HepG2 (cell line): Measurements from ENCODE around the gene LMBRD2. TPM values are rescaled to one million over a fixed set of nuclear protein-coding genes. Genes with fewer than 3 reads are reported as not detected.

Experiments used
- HMG20A ChIP-seq: IDR thresholded peaks from 2 replicates; pipeline ENCODE4 v1.6.1; 2016; ENCODE audit warnings: borderline replicate concordance
- JUN ChIP-seq: sonication (generic); formaldehyde crosslinking; IDR thresholded peaks from 2 replicates; pipeline ENCODE4 v1.4.0; 2020; ENCODE audit warnings: mild to moderate bottlenecking, missing genetic modification reagents
- SIN3A ChIP-seq: IDR thresholded peaks from 2 replicates; pipeline ENCODE4 v1.6.1; 2011; ENCODE audit warnings: low read depth, mild to moderate bottlenecking, control low read depth, low read length, borderline replicate concordance
- SNAPC2 ChIP-seq: sonication (generic); formaldehyde crosslinking; IDR thresholded peaks from 2 replicates; pipeline ENCODE4 v1.8.1; 2022; ENCODE audit warnings: mild to moderate bottlenecking, missing genetic modification reagents
- SRSF4 ChIP-seq: fragments of 200-400 bp; formaldehyde crosslinking; IDR thresholded peaks from one replicate; pipeline ENCODE4 v1.6.1; 2018; ENCODE audit warnings: mild to moderate bottlenecking, low read depth, low read length, moderate library complexity; ENCODE audit not compliant: poor library complexity, severe bottlenecking
- ZC3H13 ChIP-seq: sonication (generic); formaldehyde crosslinking; IDR thresholded peaks from 2 replicates; pipeline ENCODE4 v1.8.1; 2023; ENCODE audit warnings: mild to moderate bottlenecking, missing genetic modification reagents, moderate library complexity
- ZNF136 ChIP-seq: sonication (generic); formaldehyde crosslinking; IDR thresholded peaks from 2 replicates; pipeline ENCODE4 v1.8.1; 2022; ENCODE audit warnings: low read depth, mild to moderate bottlenecking, moderate library complexity, missing genetic modification reagents
- ZNF260 ChIP-seq: sonication (generic); formaldehyde crosslinking; IDR thresholded peaks from 2 replicates; pipeline ENCODE4 v1.4.0; 2020; ENCODE audit warnings: missing genetic modification reagents, low read depth, mild to moderate bottlenecking, borderline replicate concordance
- ZNF557 ChIP-seq: sonication (generic); formaldehyde crosslinking; IDR thresholded peaks from 2 replicates; pipeline ENCODE4 v1.4.0; 2020; ENCODE audit warnings: missing genetic modification reagents
- ZNF558 ChIP-seq: sonication (generic); formaldehyde crosslinking; IDR thresholded peaks from 2 replicates; pipeline ENCODE4 v1.9.0; 2022; ENCODE audit warnings: mild to moderate bottlenecking, missing genetic modification reagents, borderline replicate concordance
- ZNF773 ChIP-seq: sonication (generic); formaldehyde crosslinking; IDR thresholded peaks from 2 replicates; pipeline ENCODE4 v1.4.0; 2020; ENCODE audit warnings: missing genetic modification reagents, borderline replicate concordance
- polyA plus RNA-seq, 8 experiments: library from polyadenylated mRNA; depleted of rRNA in 3 of 8; stranded (reverse) in 7 of 8; unstranded in 1 of 8; fragments of >200 nt; fragmentation: Illumina TruSeq in 4 of 8; extraction: Trizol in 4 of 8; gene quantifications; 2 replicates each; pipeline versions ENCODE4 v1.2.1 to v1.2.3, GENCODE V29; 2011 to 2016; ENCODE audit warnings: low read depth in 4 of 8, missing spikeins in 1 of 8, mixed read lengths in 1 of 8; ENCODE audit not compliant: insufficient read depth in 1 of 8
- total RNA-seq, 5 experiments: library from RNA; depleted of rRNA; stranded (reverse); fragments of >200 nt; fragmentation: Illumina TruSeq; extraction: Trizol; gene quantifications; 2 replicates each; pipeline ENCODE4 v1.2.3, GENCODE V29; 2016; ENCODE audit warnings: low read depth in 1 of 5
- TF ChIP-seq, protein P1 (sequence below): sonication (generic); formaldehyde crosslinking; IDR thresholded peaks from 2 replicates; pipeline ENCODE4 v1.4.0; 2020; ENCODE audit warnings: mild to moderate bottlenecking, missing genetic modification reagents
- TF ChIP-seq, protein P2 (sequence below): IDR thresholded peaks from 2 replicates; pipeline ENCODE4 v1.6.1; 2018; ENCODE audit warnings: missing genetic modification reagents, mild to moderate bottlenecking, missing compliant biosample characterization
- TF ChIP-seq, protein P3 (sequence below): sonication (generic); formaldehyde crosslinking; IDR thresholded peaks from 2 replicates; pipeline ENCODE4 v1.8.0; 2022; ENCODE audit warnings: mild to moderate bottlenecking, missing genetic modification reagents

LMBRD2 gene
- total and polyA plus RNA-seq, 2 of the 13 experiments (the other 11 are each of a cell fraction or from before 2014, with no cell fraction given): 2.0 to 4.7 TPM

DNA sequence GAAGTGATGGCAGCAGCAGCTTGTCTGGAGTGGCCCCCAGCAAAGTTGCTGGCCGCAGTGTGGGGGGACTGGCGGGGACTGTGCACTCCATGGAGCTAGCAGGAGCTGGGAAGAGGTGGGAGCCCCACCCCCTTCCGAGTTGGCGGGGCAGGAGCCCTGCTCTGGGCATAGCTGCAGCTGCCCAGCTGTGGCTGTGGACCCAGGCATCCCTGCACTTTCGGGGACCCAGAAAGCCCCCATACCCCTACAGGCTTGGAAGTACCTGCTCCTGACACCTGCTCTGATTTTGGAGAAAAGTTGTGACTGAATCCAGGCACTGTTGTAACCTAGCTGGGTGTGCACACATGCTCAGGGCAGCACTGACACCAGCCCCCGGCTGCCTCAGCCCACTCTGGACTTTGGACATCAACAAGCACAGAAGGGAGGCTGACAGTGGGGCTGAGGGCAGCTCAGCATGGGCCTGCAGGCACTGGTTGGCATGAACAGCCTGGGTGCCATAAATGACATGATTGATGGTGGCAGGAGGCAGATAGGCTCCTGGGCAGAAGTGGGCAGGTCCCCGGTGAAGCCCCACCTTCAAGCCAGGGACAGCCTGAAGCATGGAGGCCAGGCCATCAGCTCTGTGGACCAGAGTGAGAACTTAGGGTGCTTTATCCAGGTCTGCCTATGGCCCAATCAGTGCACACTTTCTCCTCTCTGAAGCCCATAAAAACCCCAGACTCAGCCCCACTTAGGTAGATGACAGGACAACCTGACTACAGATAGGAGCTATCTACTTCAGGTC lies 12.6 kb downstream of the LMBRD2 start (continued):
- TF ChIP-seq, protein P1, sequence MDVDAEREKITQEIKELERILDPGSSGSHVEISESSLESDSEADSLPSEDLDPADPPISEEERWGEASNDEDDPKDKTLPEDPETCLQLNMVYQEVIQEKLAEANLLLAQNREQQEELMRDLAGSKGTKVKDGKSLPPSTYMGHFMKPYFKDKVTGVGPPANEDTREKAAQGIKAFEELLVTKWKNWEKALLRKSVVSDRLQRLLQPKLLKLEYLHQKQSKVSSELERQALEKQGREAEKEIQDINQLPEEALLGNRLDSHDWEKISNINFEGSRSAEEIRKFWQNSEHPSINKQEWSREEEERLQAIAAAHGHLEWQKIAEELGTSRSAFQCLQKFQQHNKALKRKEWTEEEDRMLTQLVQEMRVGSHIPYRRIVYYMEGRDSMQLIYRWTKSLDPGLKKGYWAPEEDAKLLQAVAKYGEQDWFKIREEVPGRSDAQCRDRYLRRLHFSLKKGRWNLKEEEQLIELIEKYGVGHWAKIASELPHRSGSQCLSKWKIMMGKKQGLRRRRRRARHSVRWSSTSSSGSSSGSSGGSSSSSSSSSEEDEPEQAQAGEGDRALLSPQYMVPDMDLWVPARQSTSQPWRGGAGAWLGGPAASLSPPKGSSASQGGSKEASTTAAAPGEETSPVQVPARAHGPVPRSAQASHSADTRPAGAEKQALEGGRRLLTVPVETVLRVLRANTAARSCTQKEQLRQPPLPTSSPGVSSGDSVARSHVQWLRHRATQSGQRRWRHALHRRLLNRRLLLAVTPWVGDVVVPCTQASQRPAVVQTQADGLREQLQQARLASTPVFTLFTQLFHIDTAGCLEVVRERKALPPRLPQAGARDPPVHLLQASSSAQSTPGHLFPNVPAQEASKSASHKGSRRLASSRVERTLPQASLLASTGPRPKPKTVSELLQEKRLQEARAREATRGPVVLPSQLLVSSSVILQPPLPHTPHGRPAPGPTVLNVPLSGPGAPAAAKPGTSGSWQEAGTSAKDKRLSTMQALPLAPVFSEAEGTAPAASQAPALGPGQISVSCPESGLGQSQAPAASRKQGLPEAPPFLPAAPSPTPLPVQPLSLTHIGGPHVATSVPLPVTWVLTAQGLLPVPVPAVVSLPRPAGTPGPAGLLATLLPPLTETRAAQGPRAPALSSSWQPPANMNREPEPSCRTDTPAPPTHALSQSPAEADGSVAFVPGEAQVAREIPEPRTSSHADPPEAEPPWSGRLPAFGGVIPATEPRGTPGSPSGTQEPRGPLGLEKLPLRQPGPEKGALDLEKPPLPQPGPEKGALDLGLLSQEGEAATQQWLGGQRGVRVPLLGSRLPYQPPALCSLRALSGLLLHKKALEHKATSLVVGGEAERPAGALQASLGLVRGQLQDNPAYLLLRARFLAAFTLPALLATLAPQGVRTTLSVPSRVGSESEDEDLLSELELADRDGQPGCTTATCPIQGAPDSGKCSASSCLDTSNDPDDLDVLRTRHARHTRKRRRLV (CRISPR knock-in tag): no peak
- 0 out of 2 replicates have a peak, but pooled peaks have one; percentile 12 for TF ChIP-seq HMG20A (CRISPR knock-in tag)
- TF ChIP-seq, protein P2, sequence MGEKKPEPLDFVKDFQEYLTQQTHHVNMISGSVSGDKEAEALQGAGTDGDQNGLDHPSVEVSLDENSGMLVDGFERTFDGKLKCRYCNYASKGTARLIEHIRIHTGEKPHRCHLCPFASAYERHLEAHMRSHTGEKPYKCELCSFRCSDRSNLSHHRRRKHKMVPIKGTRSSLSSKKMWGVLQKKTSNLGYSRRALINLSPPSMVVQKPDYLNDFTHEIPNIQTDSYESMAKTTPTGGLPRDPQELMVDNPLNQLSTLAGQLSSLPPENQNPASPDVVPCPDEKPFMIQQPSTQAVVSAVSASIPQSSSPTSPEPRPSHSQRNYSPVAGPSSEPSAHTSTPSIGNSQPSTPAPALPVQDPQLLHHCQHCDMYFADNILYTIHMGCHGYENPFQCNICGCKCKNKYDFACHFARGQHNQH (CRISPR knock-in tag): peak; percentile 75
- no peak for TF ChIP-seq SNAPC2 (CRISPR knock-in tag)
- TF ChIP-seq JUN (CRISPR knock-in tag): no peak
- TF ChIP-seq, protein P3, sequence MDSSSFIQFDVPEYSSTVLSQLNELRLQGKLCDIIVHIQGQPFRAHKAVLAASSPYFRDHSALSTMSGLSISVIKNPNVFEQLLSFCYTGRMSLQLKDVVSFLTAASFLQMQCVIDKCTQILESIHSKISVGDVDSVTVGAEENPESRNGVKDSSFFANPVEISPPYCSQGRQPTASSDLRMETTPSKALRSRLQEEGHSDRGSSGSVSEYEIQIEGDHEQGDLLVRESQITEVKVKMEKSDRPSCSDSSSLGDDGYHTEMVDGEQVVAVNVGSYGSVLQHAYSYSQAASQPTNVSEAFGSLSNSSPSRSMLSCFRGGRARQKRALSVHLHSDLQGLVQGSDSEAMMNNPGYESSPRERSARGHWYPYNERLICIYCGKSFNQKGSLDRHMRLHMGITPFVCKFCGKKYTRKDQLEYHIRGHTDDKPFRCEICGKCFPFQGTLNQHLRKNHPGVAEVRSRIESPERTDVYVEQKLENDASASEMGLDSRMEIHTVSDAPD (CRISPR knock-in tag): no peak
- no peak for TF ChIP-seq ZNF136
- TF ChIP-seq ZNF773: no peak
- TF ChIP-seq SRSF4: no peak
- no peak for TF ChIP-seq ZC3H13
- TF ChIP-seq SIN3A: 0 out of 2 replicates have a peak, but pooled peaks have one; percentile 45
- no peak for TF ChIP-seq ZNF557 (CRISPR knock-in tag)
- TF ChIP-seq ZNF260: no peak
- no peak for TF ChIP-seq ZNF558 (CRISPR knock-in tag)
